HL-60 (cell line): ENCODE data around the gene KDM8.
A peak's percentile ranks its signal among the peaks of the same experiment; 100 is the strongest.

Experiments used
- DNase-seq, 2 experiments: peaks; one replicate each; pipeline ENCODE4 v3.0.0-alpha.2; 2010 to 2020; ENCODE audit warnings: low read depth in 1 of 2, low spot score in 1 of 2
- H3K27ac ChIP-seq: fragments of 250-450 bp; sonication (Bioruptor Pico); replicated peaks from 2 replicates; pipeline ENCODE4 v1.5.1; 2020; ENCODE audit warnings: mild to moderate bottlenecking, moderate library complexity
- H3K27me3 ChIP-seq: fragments of 250-450 bp; sonication (Bioruptor Pico); 2 replicates; pipeline ENCODE4 v1.5.1; 2021; ENCODE audit warnings: mild to moderate bottlenecking, moderate library complexity; ENCODE audit not compliant: insufficient read depth, poor library complexity, severe bottlenecking
- H3K4me3 ChIP-seq: replicated peaks from 2 replicates; pipeline ENCODE4 v1.5.1; 2011; ENCODE audit warnings: mild to moderate bottlenecking, control low read depth, low read length; ENCODE audit not compliant: insufficient read depth
- CTCF ChIP-seq: IDR thresholded peaks from one replicate; pipeline ENCODE4 v1.5.1; 2011; ENCODE audit warnings: low read length, control low read depth, inconsistent platforms; ENCODE audit not compliant: insufficient read depth
- GABPA ChIP-seq: IDR thresholded peaks from 2 replicates; pipeline ENCODE4 v1.6.1; 2012; ENCODE audit warnings: low read depth
- POLR2AphosphoS5 ChIP-seq: IDR thresholded peaks from 2 replicates; pipeline ENCODE4 v1.6.1; 2012; ENCODE audit warnings: low read depth
- REST ChIP-seq: IDR thresholded peaks from 2 replicates; pipeline ENCODE4 v1.6.1; 2012; ENCODE audit warnings: low read depth; ENCODE audit not compliant: insufficient replicate concordance
- SPI1 ChIP-seq: IDR thresholded peaks from 2 replicates; pipeline ENCODE4 v1.6.1; 2012; ENCODE audit warnings: low read depth, mild to moderate bottlenecking, borderline replicate concordance

KDM8 gene

GRCh38 chr16:27226976-27227705 is 23.8 kb downstream of the KDM8 start:
- Histone ChIP-seq H3K4me3 (no peak overlapping the region), H3K27ac (no peak overlapping the region), H3K27me3 (no peaks in the 10 kb centered on the region)
- TF ChIP-seq CTCF (no peak), POLR2AphosphoS5 (no peak), SPI1 (no peak), REST (no peak), GABPA (no peak)
- DNase-seq: no peak

GRCh38 chr16:27228045-27228444 is 24.7 kb downstream of the KDM8 start:
- TF ChIP-seq SPI1 (no peak), CTCF (no peak), POLR2AphosphoS5 (no peak), GABPA (no peak), REST (no peak)
- no peak overlapping the region for H3K27ac ChIP-seq
- no peak for DNase-seq
- no peak overlapping the region for H3K4me3 ChIP-seq
- H3K27me3 ChIP-seq: no peaks in the 10 kb centered on the region

GRCh38 chr16:27228621-27229501 is 25.5 kb downstream of the KDM8 start:
- TF ChIP-seq REST: no peak
- peak; percentile 81; the same call in 1 of the 2 replicates for TF ChIP-seq SPI1
- TF ChIP-seq POLR2AphosphoS5: peak; percentile 92
- peak; percentile 46 to 52 for DNase-seq
- no peak overlapping the region for H3K27ac ChIP-seq

More at GRCh38 chr16:27228621-27229501, 25.5 kb downstream of the KDM8 start:
- no peaks in the 10 kb centered on the region for H3K27me3 ChIP-seq
- H3K4me3 ChIP-seq: no peak overlapping the region
